ENCODE results near the gene PNLIP.
A peak's percentile ranks its signal among the peaks of the same experiment; 100 is the strongest.

PNLIP gene

GRCh38 chr10:116553378-116553980, 7.7 kb downstream of the PNLIP start:
- TF ChIP-seq CTCF (IDR thresholded peaks at IDR 0.05; ENCODE audit: poor library complexity, severe bottlenecking): no peak

GRCh38 chr10:116554628-116555027, 8.9 kb downstream of the PNLIP start:
- H3K27ac ChIP-seq (ENCODE audit: poor library complexity, severe bottlenecking): no peak overlapping the region
- no peaks in the 10 kb centered on the region for H3K27me3 ChIP-seq (ENCODE audit: insufficient read depth, poor library complexity, severe bottlenecking)
- ATAC-seq (ENCODE audit: low read depth): no peak
- H3K4me3 ChIP-seq (ENCODE audit: severe bottlenecking): no peak overlapping the region
- TF ChIP-seq CTCF (IDR thresholded peaks at IDR 0.05; ENCODE audit: poor library complexity, severe bottlenecking): no peak
- DNase-seq (ENCODE audit: low spot score): no peak
- no peaks in the 10 kb centered on the region for H3K4me1 ChIP-seq (ENCODE audit: insufficient read depth, poor library complexity, severe bottlenecking)
- H3K36me3 ChIP-seq (ENCODE audit: low read depth): no peaks in the 10 kb centered on the region
- no peaks in the 10 kb centered on the region for H3K9me3 ChIP-seq (ENCODE audit: severe bottlenecking)

More at GRCh38 chr10:116553378-116553980, 7.7 kb downstream of the PNLIP start:
- H3K4me1 ChIP-seq (ENCODE audit: insufficient read depth, poor library complexity, severe bottlenecking): no peaks in the 10 kb centered on the region
- H3K9me3 ChIP-seq (ENCODE audit: severe bottlenecking): no peaks in the 10 kb centered on the region
- ATAC-seq (ENCODE audit: low read depth): peak; percentile 77
- H3K27ac ChIP-seq (ENCODE audit: poor library complexity, severe bottlenecking): no peak overlapping the region
- no peaks in the 10 kb centered on the region for H3K36me3 ChIP-seq (ENCODE audit: low read depth)
- H3K4me3 ChIP-seq (ENCODE audit: severe bottlenecking): no peak overlapping the region
- DNase-seq (ENCODE audit: low spot score): no peak
- no peaks in the 10 kb centered on the region for H3K27me3 ChIP-seq (ENCODE audit: insufficient read depth, poor library complexity, severe bottlenecking)

GRCh38 chr10:116555880-116556279, 10.1 kb downstream of the PNLIP start:
- H3K4me3 ChIP-seq (ENCODE audit: severe bottlenecking): no peak overlapping the region
- TF ChIP-seq CTCF (IDR thresholded peaks at IDR 0.05; ENCODE audit: poor library complexity, severe bottlenecking): no peak
- ATAC-seq (ENCODE audit: low read depth) (no peak), DNase-seq (ENCODE audit: low spot score) (no peak)
- H3K27me3 ChIP-seq (ENCODE audit: insufficient read depth, poor library complexity, severe bottlenecking): no peaks in the 10 kb centered on the region
- no peaks in the 10 kb centered on the region for H3K9me3 ChIP-seq (ENCODE audit: severe bottlenecking)
- no peaks in the 10 kb centered on the region for H3K36me3 ChIP-seq (ENCODE audit: low read depth)
- H3K27ac ChIP-seq (ENCODE audit: poor library complexity, severe bottlenecking): no peak overlapping the region
- H3K4me1 ChIP-seq (ENCODE audit: insufficient read depth, poor library complexity, severe bottlenecking): no peaks in the 10 kb centered on the region

- ATAC-seq (ENCODE audit: low read depth): no peak
- H3K4me1 ChIP-seq (ENCODE audit: insufficient read depth, poor library complexity, severe bottlenecking): no peaks in the 10 kb centered on the region
- H3K4me3 ChIP-seq (ENCODE audit: severe bottlenecking): no peak overlapping the region
- no peak for TF ChIP-seq CTCF (IDR thresholded peaks at IDR 0.05; ENCODE audit: poor library complexity, severe bottlenecking)
- no peaks in the 10 kb centered on the region for H3K36me3 ChIP-seq (ENCODE audit: low read depth)
- no peak for DNase-seq (ENCODE audit: low spot score)
- no peak overlapping the region for H3K27ac ChIP-seq (ENCODE audit: poor library complexity, severe bottlenecking)
- H3K27me3 ChIP-seq (ENCODE audit: insufficient read depth, poor library complexity, severe bottlenecking): no peaks in the 10 kb centered on the region
- no peaks in the 10 kb centered on the region for H3K9me3 ChIP-seq (ENCODE audit: severe bottlenecking)
These were observed 11.7 kb downstream of the PNLIP start for GRCh38 chr10:116557305-116557880.

GRCh38 chr10:116565534-116565933, 19.8 kb downstream of the PNLIP start:
- Histone ChIP-seq H3K36me3 (ENCODE audit: low read depth) (no peaks in the 10 kb centered on the region), H3K27me3 (ENCODE audit: insufficient read depth, poor library complexity, severe bottlenecking) (no peaks in the 10 kb centered on the region), H3K4me3 (ENCODE audit: severe bottlenecking) (no peak overlapping the region), H3K4me1 (ENCODE audit: insufficient read depth, poor library complexity, severe bottlenecking) (no peaks in the 10 kb centered on the region), H3K27ac (ENCODE audit: poor library complexity, severe bottlenecking) (no peak overlapping the region), H3K9me3 (ENCODE audit: severe bottlenecking) (no peaks in the 10 kb centered on the region)
- DNase-seq (ENCODE audit: low spot score) (no peak), ATAC-seq (ENCODE audit: low read depth) (no peak)
- no peak for TF ChIP-seq CTCF (IDR thresholded peaks at IDR 0.05; ENCODE audit: poor library complexity, severe bottlenecking)
